Loucy (cell line): ENCODE measurements around the gene ABCC9.
"Not testable (repeated sequence)": the region's sequence is repeated elsewhere in the genome, so short reads cannot be mapped to it uniquely, and the experiment has no call there.

Source experiments
- CTCF ChIP-seq: fragments of 200-600 bp; sonication (generic); conservative IDR thresholded peaks from 2 replicates; pipeline ENCODE4 v1.5.1; 2014; ENCODE audit warnings: mild to moderate bottlenecking, antibody characterized with exemption, low read length
- EZH2phosphoT487 ChIP-seq: fragments of 200-600 bp; IDR thresholded peaks from 2 replicates; pipeline ENCODE4 v1.6.1; 2018; ENCODE audit warnings: antibody characterized with exemption, mild to moderate bottlenecking, moderate library complexity, borderline replicate concordance

- TF ChIP-seq CTCF, EZH2phosphoT487: not testable (repeated sequence)
Measured at GRCh38 chr12:21812340-21812739, 128.9 kb downstream of the ABCC9 start.
